Activated gamma-delta T cell treated with Interleukin-2 at 50 U/mL for 16 hours (primary cell): Measurements from ENCODE around the gene IMPG1.
"Not testable (repeated sequence)": the region's sequence is repeated elsewhere in the genome, so short reads cannot be mapped to it uniquely, and the experiment has no call there.

ENCODE experiments used
- DNase-seq: peaks from one replicate; pipeline ENCODE4 v3.0.0-alpha.2; 2020

Gene IMPG1

DNA sequence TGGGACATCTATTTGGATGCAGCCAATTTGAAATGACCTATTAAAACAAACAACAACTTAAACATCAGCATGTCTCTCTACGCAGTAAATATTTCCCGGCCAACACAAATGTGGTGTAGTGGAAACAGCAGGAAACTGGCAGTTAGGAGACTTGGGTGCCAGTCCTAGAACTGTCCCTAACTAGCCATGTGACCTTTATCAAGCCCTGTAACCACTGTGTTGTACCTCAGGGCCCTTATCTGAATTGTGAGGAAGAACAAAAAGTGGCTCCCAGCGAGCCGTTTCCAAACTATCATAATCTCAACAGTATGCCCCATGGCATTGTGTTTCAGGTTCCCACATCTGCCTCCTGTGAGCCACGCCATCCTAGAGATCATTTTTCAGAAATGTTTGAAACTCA, 124.5 kb downstream of the IMPG1 start:
- DNase-seq: no peak

DNA sequence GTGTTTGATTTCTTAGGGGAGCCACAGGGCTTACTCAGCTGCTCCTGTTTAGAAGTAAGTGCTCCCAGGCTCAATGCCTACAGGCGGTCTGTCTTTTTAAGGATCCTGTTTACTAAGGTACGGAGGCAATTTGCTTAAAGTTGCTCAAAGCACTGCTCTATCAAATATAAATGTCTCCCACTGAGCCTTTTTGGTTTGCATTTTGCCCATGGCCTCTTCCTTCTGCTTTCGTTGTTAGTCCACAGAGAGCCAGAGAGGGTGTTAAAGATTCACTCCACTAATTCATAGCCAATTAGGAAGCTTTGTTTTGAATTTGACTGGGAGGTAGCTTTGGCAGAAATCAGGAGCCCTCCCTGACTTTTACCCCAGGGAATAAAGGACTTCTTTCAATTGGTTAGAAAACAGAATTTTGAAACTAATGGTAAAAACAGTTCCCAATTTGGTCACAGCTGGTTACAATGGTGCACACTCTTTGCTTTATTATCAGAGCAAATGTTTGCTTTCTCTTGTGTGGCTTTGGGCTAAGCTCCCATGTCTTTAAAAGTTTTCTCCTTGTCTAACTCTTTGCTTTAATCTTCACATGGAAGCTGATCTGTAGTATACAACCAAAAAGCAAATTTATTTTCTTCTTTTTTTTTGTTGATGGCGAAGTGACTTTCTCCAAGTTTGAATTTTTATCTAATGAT, 126.2 kb downstream of the IMPG1 start:
- DNase-seq: no peak

DNA sequence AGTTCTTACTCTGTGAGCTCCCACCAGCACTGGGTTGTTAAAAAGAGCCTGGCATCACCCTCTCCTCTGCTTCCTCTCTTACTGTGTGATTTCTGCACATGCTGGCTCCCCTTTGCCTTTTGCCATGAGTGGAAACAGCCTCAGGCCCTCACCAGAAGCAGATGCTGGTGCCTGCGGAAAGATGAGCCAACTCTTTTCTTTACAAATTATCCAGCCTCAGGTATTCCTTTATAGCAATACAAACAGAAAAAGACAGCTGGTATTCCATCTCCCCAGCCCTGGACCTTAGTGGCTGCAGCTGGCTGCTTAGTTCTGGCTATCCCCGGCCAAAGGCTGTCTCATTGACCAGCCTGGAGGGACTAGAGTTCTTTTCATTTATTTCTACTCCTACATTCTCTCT, 129.1 kb downstream of the IMPG1 start:
- DNase-seq: no peak

DNA sequence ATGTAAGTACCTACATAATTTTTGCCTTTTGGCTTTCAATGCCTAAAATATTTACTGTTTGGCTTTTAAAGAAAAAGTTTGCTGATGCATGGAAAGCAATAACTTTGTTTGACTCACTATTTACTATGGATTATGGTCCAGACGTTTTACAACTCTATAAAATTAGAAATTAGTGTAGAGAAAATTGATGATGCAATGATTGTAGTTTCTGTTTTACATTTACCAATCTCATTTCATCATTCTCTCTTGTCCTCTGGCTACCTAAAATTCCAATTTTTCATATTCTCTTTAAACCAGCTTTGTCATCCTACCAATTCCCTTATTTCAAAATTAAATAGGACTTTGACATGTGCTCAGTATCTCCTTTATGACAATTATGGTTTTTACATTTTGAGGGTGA, 131.0 kb downstream of the IMPG1 start:
- DNase-seq: no peak

DNA sequence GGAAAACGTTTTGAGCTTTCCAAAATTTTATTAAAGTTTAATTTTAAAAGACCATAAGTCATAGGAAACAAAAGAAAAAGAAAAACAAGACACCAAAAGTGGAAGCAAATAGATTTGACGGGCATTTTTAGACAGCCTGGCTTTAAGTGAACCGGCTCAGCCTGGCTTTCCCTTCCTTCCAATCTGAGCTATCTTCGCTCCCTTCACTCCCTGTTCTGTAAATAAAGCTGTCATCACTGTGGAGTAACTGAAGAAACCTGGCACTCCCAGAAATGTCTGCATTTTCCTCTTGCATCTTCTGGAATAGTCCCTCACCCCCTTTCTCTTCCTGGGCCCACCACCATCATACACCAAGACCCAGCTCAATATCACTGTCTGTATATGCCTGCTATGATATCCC, 131.9 kb downstream of the IMPG1 start:
- no peak for DNase-seq

DNA sequence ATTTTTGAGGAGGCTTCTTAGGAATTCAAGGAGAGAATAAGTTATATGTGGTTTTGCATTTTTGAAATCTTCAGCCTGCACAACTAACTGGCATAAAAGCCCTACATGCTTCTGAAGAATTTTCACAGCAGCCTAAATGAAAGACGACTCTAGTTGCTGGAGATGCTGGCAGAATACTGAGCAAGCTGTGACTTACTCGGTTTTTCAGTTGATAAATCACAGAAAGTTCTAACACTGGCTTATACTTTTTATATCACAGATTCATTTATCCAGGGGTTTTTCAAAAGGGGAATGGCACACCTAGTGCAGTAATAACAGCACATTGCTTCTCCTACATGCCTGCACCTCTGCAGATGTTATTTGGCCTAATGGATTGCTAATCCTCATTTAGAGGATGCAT, 134.6 kb downstream of the IMPG1 start:
- DNase-seq: no peak

DNA sequence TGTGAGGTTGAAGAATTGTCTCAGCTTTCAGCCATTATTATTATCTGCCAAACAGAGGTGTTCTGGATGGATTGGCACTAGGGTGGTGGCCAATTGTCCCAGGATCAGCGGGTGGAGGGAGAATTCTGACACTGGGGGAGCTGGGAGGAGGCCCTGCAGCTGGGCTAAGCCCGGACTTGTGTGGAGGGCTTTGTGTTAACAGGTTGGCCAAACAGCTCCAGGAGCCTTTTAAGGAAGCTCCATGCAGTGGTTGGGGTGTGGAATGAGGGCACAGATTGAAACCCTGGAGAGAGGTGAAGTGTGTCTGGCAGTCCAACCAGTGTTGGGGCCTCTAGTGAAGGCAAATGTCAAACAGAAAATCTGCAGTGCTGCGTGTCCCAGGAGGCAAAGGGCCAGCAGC, 135.8 kb downstream of the IMPG1 start:
- no peak for DNase-seq

DNA sequence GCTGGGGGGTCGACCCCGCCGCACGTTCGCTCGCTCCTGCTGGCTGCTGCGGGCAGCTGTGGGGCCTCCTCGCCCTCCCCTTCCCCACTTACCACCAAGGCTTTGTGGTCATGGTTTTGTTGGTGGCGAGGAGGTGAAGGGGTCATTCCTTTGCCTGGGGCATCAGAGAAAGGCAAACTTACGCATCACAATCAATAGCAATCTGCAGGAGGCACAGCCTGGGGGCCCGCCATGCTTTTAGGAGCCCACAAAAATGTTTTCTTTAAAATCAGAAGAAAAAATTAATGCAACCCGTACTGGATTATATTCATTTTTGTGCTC, 137.0 kb downstream of the IMPG1 start:
- no peak for DNase-seq

DNA sequence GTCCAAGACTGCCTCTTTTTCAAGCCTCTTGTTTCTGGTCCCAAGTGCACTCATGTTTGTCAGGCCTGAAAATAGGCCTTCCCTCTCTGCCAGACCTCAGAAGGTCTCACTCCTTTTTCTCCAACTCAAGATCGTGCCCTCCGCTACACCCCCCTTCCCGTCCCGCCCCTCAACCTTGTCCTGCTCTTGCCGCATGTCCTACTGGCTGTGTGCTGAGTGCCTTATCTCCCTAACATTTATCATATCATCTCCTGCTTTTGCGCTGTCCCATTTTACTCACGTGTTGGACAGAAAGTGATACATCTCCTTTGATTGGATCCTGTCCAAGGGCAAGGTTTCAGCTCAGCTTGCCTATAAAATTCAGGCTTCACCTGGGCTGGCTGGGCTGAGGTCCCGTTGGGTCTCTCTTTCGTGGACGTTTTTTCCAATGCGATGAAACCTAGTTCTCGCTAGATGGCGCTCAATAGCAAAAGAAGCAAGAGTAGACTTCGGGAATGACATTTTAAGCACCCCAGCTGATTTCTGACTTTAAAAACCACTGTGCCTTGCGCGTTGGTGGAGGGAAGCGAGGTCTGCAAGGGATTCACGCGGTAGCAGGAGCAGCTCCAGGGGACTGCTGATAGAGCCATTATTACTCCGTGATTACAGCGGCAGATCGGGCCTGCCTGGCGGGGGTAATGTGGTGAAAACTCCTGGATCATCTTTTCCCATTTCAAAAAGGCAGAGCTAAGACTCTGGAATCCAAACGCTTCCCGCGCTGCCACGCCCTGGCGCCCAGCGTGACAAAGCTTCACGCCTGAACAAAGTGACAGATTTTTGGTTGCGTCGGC, 137.6 kb downstream of the IMPG1 start:
- no peak for DNase-seq

DNA sequence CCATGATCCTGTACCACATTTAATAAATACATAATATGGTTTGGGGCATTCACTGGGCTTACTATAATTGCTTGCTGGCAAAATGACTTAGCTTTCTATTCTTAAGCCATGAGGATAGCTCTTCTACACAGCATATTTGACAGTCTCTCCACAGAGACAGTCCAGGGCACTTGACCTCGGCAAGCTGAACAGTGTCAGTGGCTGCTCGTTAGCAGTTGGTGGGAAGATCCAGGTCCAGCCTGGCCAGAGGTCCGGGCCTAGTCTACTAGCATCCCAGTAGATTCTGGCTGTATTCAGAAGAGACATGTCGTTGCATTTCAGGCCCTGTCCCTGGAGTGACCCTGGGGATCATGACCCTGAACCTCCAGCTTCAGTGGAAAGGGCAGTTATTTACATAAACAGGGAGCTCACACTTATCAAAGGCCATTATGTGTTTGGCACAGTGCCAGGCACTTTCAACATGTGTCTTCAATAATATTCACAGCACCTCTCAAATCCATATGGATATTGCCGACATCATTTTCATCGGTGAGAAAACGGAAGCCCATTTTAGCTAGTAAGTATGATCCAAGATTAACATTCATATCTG, 139.0 kb downstream of the IMPG1 start:
- DNase-seq: no peak

DNA sequence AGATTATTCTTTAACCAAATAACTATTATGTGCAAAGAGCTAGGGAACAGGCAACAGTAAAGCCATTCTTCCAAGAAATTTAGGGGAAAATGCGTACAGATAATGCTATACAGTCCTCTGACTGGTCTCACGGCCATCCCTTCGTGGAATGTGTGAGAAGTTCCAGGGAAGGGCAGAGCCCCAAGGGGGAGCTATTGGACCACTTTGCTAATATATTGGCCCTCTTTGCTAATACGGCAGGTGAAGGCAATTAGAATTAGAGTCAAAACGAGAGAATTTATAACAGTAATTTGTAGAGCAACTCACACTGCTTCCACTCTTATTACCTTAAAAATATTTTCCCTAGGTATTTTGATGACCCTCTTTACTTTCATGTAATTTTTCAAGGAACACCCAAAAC, 140.4 kb downstream of the IMPG1 start:
- DNase-seq: no peak

DNA sequence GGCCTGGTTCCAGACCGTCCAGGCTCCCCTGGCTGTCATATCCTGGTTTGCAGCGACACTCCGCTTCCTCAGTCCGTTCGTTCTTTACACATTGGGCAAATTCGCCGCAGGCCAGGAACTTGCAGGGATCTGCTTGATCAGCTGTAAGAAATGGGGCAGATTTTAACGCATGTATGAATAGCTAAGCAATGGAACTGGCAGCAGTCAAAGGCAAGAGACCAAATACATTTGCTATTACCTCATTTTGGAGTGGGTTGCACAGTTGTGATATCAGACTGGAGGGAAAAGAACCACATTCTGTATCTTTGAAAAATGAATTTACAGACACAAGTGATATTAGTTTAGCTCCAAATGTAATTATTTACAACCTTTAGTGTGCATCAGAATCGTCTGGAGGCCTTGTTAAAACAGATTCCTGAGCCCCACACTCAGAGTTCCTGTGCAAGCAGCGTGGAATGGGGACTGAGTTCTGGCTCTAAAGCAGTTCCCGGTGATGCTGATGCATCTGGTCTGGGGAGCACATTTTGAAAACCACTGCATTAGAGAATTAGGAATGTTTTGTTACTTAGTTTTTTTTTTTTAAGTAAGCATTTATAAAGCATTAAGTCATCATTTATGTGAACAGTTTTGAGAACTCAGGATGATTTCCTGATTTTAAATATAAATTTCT, 141.3 kb downstream of the IMPG1 start:
- DNase-seq: no peak

DNA sequence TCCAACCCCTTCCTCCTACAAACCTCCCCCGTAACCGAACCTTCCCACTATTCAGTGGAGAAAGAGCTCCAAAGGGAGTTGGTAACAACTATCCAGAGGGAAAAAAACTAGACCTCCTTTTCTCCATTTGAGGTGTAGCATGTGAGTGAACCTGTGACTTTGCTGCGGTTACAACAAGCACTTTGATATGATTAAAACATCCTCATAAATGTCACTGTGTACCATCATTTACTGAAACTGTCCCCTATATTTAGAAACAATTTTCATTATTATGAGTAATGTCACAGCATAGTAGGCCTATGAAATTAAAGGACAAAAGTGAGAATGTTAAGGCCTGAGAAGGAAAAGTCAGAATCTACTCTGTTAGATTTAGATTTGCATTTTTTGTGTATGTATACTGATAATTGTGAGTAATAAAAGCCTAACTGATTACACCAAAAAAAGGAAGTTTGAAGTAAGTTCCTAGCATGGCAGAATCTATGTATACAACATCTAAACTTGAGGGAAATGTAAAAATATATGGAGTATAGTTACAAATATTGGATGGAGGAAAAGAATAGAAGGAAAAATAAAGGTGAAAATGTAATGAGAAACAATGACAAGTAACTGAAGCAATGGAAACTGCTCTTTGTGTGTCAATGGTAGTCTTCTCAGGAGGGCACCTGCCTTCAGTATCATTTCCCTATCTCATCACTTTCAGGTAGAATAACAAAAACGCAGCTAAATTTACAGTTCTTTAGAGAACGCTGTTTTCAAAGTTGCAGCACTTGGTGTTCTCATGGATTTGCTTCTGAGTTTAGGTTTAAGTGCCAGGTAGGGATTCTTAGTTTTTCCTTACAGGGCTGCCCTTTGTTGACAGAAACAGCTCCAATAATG, 145.9 kb downstream of the IMPG1 start:
- no peak for DNase-seq

DNA sequence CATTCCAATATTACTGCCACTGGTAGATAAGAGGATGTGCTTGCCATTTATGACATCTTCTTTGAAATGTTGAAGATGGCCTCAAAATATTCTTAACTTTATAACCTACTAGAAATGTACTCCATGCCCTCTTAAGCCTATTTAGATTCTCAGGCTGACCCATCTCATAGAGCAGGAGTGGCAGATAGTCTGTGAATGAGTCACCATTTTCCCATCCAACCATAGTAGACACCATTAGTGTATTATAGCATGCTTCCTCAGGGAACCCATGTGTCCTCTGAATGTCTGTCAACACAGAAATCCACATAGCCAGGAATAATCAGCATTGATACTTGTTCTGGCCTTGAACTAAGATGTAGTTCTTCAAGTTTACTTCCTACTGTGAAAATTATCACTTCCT, 150.2 kb downstream of the IMPG1 start:
- DNase-seq: no peak

DNA sequence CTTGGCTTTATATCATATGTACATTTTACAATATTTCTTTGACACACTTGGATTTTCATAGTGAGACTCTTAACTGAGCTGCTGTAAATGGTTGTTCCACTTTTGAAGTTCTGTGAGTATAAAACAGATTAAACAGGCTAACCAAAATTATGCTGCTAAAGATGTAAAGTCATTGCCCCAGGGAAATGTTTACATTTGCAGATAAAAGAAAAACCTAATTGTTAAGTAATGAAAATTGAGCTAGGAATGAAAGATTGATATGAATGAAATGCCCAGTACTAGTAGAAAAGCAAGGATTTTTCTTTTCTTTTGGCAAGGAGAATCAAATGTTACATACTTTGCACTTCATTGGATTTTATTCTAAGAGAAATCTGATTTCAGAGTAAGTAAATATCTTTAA, 159.4 kb downstream of the IMPG1 start:
- DNase-seq: no peak

DNA sequence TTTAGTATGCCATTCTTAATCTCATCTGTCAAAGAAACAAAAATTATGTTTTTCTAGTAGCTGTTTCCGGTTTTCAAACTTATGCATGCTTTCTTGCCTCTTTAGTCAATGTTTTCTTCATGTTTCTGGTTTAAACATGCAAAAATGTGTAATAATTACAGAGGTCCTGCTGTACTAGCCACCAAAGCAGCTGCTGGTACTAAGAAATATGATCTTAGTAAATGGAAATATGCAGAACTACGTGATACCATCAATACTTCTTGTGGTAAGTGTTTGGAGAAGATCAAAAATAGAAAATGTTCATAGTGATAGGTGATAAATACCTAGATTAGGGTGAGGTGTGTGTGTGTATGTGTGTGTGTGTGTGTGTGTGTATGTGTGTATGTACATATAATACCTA, 165.0 kb downstream of the IMPG1 start:
- no peak for DNase-seq

DNA sequence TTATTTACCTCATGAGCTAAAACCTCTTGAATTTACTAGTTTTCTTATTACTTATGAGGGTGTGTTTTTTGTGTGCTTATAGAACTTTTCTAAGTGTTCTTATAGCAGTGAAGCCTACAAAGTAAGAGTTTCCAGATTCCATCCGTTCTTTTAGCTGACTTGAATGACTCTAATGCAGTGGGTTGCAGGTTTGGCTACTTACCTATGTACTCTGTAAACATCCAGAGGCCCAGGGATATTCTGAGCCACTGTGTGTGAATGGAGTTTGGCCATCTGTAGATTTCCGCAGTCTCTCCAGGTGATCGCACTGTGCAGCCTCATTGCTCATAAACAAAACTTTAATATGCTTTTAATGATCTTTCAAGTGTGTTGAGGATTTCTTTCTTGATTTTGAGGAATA, 165.6 kb downstream of the IMPG1 start:
- no peak for DNase-seq

DNA sequence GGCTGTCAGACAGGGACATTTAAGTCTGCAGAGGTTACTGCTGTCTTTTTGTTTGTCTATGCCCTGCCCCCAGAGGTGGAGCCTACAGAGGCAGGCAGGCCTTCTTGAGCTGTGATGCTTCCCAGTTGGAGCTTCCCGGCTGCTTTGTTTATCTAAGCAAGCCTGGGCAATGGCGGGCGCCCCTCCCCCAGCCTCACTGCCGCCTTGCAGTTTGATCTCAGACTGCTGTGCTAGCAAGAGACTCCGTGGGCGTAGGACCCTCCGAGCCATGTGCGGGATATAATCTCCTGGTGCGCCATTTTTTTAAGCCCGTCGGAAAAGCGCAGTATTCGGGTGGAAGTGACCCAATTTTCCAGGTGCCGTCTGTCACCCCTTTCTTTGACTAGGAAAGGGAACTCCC, 167.3 kb downstream of the IMPG1 start:
- not testable (repeated sequence) for DNase-seq

DNA sequence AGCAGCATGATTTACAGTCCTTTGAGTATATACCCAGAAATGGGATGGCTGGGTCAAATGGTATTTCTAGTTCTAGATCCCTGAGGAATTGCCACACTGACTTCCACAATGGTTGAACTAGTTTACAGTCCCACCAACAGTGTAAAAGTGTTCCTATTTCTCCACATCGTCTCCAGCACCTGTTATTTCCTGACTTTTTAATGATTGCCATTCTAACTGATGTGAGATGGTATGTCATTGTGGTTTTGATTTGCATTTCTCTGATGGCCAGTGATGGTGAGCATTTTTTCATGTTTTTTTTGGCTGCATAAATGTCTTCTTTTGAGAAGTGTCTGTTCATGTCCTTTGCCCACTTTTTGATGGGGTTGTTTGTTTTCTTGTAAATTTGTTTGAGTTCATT, 172.2 kb downstream of the IMPG1 start:
- not testable (repeated sequence) for DNase-seq

DNA sequence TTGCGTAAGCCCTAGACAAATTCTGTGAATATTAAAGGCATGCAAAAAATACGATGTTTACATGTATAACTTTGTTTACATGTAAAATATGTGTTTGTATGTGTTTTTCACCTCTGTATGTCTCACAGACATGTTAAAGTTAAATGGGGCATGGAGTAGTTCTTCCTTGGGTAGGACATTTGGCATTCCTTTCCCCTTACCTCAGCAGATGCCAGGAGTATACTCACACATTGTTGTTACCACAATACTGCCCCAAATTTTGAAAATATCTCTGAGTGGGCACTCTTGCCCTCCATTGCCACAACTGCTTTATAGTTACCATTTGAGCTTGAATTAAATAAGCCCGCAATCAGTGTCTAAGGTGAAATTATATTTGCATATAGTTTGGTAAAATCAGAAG, 175.9 kb downstream of the IMPG1 start:
- DNase-seq: no peak

DNA sequence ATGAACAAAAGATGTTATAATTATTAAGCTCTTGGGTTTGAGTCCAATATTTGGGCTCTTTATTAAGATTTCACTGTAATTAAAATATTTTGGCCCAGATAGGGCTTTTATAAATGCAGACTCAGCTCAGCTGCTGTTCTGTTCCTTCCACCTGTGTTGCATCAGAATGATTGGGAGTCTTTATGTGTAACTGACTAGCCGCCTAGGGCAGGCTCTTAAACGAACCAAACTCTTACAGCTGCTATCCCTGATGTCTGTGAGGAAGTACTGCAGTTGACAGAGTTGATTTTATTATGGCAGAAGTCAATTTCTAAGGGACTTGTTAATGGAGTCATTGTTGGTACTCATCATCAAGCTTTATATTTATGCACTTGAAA, 178.7 kb downstream of the IMPG1 start:
- DNase-seq: no peak

DNA sequence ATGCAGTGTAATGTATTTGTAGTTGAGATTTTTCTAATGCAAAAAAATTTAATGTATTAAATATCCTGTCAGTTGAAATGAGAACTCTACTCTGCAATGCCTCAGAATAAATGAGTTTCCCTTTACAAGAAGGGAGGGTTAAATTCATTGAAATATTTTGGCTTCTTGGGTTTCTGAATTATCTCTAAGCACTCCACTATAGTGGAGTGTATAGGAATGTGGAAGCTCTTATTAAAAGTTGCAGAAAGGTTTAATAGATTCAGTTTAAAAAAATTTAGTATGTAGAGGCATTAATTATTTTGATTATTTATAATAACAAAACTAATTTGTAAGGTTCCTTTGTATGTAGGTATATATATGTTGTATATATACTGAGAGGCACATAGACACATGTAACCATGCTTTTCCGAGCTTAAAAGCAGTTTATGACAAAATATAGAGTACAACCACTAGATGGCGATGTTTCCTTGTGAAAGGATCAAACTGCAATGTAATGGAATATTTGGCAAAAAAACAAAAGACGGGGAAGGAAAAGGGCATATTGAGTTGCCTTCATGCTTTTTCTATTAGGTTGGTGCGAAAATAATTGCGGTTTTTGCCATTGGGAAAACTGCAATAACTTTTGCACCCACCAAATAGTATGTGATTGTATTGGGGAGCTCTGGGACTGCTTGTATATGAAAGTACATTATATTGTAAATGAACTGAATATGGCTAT, 179.2 kb downstream of the IMPG1 start:
- no peak for DNase-seq
